Measurements from ENCODE around the gene PARL.
"Not testable (repeated sequence)": the region's sequence is repeated elsewhere in the genome, so short reads cannot be mapped to it uniquely, and the experiment has no call there.

PARL gene

GRCh38 chr3:183816681-183817510 is 67.8 kb downstream of the PARL start:
- FAIRE-seq: no peak

DNA sequence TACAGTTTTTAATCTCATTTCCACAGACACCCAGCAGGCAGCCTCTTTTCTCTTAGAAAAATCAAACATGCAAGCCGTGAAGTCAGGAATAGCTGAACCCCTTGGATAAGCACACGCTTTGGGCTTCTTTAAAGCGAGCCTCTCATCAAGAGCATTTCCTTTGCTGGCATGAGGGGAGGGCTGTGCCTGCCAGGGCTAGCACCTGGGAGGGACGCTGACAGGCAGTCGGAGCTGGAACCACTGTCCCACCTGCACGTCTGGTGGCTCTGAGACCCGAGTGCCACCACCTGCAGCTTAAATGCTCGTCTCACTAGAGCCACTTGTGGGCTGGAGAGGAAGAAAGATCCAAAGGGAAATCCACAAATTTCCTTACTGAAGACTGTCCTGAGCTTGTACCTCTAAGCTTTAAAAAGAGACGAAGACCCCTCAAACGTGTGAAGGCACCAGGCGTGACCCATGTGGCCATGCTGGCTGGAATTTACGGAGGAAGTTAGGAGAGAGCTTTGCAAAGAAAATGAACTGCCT is 68.7 kb downstream of the PARL start:
- no peak for FAIRE-seq

- no peak for FAIRE-seq
Measured at GRCh38 chr3:183815563-183815940, 69.1 kb downstream of the PARL start.

GRCh38 chr3:183814240-183814639 is 70.4 kb downstream of the PARL start:
- FAIRE-seq: no peak

GRCh38 chr3:183812761-183813445 is 71.8 kb downstream of the PARL start:
- no peak for FAIRE-seq

DNA sequence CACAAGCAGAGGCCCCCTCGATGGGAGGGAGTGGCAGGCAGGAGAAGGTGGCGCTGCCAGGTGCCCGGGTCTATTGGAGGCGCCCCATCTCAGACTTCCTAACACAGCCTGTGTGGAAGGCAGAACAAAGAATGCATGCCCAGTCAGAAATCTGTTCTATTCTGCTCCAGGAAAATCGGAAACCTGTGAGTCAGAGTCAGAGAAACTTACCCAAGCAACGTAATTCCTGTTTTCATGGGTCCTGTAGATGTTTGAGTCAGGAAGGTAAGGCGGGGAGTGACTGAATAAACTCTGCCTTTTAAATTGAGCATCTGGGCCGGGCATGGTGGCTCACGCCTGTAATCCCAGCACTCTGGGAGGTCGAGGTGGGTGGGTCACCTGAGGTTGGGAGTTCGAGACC is 73.0 kb downstream of the PARL start:
- no peak for FAIRE-seq

GRCh38 chr3:183810643-183811594 is 73.8 kb downstream of the PARL start:
- FAIRE-seq: no peak

GRCh38 chr3:183809270-183809669 is 75.4 kb downstream of the PARL start:
- FAIRE-seq: no peak

DNA sequence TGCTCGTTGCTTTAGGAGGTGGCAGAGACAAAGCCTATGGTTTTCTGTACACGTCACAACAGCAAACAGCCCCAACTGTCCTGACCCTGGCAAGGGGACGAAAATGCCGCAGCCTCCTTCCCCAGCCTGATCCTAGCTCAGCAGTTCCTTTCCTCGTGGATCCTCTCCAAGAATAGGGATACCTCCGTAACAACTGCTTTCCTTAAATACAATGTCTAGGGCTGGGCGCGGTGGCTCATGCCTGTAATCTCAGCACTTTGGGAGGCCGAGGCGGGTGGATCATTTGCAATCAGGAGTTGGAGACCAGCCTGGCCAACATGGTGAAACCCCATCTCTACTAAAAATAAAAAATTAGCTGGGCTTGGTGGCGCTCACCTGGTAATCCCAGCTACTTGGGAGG is 76.3 kb downstream of the PARL start:
- no peak for FAIRE-seq

GRCh38 chr3:183807881-183808280 is 76.8 kb downstream of the PARL start:
- FAIRE-seq: no peak

GRCh38 chr3:183807209-183807728 is 77.4 kb downstream of the PARL start:
- FAIRE-seq: no peak

DNA sequence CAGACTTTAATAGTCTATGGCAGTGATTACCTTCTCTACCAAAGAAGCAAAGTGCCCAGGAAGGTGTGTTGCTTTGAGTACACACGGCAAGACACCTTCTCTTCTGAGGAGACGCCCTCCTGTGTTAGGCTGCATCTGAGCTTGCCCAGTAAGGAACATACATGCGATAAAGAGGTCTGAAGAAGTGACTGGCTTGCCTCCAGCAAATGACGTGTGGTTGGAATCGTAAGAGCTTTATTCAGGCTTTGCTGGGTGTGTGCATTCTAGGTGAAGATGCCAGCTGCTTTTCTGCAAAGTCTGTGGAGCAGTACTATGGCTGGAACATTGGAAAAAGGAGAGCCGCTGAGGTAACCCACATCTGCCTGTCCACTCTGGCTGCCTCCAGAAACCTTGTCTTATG is 81.7 kb downstream of the PARL start:
- no peak for FAIRE-seq

DNA sequence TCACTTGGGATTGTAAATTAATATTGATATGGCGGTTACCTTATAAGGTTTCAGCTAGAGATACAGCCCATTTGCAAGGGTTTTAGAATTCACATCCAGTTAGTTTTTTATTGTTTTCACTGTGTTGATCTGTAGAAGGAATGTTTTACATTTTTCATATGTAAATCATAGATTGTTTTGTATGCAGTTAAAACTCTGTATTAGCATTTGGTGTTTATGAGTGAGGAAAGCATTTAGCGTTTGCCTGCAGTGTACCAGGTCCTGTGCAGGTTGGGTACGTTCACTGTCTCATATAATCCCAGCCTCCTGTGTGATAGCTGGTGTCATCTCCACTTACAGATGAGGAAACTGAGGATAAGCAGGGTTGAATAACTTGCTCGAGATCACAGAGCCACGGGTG is 83.1 kb downstream of the PARL start:
- FAIRE-seq: no peak

DNA sequence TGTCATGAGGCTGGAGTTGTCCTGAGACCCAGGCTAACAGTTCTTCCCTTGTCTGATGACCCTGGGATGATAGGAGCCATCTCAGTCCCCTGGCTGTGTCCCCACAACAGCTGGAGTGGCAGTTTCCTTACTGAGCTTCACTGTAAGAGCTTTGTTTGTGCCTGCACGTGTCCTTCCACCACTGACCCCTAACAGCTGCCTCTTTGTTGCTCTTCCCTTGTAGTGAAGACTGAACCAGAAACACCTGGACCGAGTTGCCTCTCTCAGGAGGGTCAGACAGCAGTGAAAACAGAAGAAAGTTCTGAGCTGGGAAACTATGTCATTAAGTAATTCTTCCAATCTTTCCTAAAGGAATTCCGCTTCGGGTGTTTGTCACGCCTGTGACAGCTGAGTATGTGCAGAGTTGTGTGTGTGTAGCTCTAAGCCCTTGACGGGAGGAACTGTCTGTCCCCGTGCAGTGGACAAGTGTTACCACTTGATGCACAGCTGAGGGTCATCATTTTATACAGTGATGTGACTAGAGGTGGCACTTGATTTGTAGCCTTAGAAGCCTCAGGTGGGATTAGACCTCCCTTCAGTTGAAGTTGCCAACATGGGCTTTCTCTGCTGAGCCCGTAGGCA is 84.3 kb downstream of the PARL start:
- no peak for FAIRE-seq

DNA sequence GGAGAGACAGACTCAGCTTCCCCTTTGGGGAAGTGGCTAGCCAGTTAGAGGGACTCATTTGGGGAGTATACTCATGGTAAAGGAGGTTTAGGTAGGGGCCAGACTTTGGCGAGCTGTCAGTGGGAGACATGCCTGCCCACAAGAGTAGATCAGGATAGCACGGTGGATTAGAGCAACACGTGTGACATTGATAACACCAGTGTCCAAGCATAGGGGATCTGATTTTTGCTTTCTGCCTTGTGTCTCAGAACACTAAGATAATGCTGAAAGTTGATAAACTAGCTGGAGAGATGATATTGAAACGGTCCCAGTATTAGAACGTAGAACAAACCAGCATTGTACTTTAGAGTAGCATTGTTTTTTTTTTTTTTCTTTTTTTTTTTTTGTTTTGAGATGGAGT is 85.2 kb downstream of the PARL start:
- FAIRE-seq: no peak

DNA sequence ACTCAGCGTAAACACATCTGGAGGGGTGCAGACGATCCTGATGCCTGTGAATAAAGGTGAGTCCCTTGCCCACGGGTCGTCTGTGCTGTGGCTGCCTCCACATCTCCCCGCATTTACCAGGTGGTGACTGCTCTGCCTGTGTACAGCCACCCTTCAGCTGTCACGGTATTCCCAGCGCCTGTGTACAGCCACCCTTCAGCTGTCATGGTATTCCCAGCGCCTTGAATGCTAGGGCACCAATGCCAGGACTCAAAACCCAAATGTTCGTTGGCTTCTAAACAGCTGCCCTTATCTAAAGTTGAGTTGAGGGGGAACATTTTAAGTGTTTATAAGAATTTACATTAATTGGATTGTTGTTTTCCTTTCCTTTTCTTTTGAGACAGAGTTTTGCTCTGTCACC is 86.7 kb downstream of the PARL start:
- FAIRE-seq: no peak

DNA sequence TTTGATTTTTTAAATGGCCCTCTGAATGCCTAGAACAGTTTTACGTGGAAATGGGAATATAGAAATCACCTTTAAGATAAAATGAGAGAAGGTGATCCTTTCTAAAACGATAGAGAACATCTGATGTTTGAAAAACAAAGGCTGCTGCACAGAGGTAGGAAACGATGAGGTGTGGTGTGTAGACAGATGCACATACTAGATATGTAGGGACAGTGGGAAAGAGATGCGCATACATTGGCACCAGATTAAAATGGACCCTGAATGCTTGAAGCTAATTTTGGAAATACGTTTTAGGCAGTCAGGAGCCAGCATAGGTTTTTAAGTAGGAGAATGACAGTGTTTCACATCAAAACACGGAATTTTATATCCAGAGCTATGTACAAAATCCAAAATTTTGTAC is 88.3 kb downstream of the PARL start:
- no peak for FAIRE-seq

GRCh38 chr3:183794452-183794851 is 90.2 kb downstream of the PARL start:
- FAIRE-seq: no peak

GRCh38 chr3:183792976-183793375 is 91.7 kb downstream of the PARL start:
- FAIRE-seq: no peak

GRCh38 chr3:183790700-183791099 is 94.0 kb downstream of the PARL start:
- no peak for FAIRE-seq

GRCh38 chr3:183789826-183790225 is 94.9 kb downstream of the PARL start:
- FAIRE-seq: no peak

GRCh38 chr3:183784503-183784902 is 100.2 kb downstream of the PARL start:
- not testable (repeated sequence) for FAIRE-seq

All from endometrium (tissue), 2 donors.